Measurements from ENCODE around the gene TDRD9.

DNA sequence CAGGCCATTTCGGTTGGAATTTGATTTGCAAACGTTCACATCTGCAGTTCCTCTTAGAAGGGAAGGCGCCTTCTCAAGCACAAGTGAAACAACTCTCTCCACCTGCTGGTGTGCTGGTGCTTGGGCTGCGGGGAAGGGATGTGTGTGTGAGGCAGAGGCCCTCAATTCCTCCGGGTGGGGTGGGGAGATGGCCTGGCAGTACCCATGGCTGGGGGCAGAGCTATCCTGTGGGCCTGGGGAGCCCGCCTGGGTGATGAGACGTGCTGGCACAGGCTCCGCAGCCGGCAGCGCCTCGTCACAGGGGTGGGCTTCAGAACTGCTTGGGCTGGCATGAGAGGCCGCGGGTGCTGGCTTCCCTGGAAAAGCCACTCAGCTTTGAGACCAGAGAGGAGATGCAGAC is 28.9 kb upstream of the TDRD9 start:
- TF ChIP-seq CTCF (IDR thresholded peaks at IDR 0.05; ENCODE audit: low read length), result peak; percentile 30; the same call in 1 of the 2 replicates
- TF ChIP-seq EZH2 (IDR thresholded peaks at IDR 0.05; ENCODE audit: borderline replicate concordance, low read length), result no peak
